H1 (cell line): ENCODE results near the gene TSEN2. TPM values are rescaled to one million over a fixed set of nuclear protein-coding genes. Genes with fewer than 3 reads are reported as not detected.
A peak's percentile ranks its signal among the peaks of the same experiment; 100 is the strongest.

ENCODE experiments used
- ASH2L ChIP-seq: fragments of 200-600, 300-600 bp; sonication (generic); IDR thresholded peaks from one replicate; pipeline ENCODE4 v1.7.1; 2017; ENCODE audit warnings: low read length
- CHD2 ChIP-seq: IDR thresholded peaks from 2 replicates; pipeline ENCODE4 v1.6.1; 2012; ENCODE audit warnings: low read length, improper control_type of control experiment
- CTBP2 ChIP-seq: IDR thresholded peaks from 2 replicates; pipeline ENCODE4 v1.7.0; 2011; ENCODE audit warnings: borderline replicate concordance, mild to moderate bottlenecking, moderate library complexity, mixed read lengths, low read length; ENCODE audit not compliant: insufficient read depth, insufficient read length
- EP300 ChIP-seq, 2 experiments: IDR thresholded peaks; 1 replicate in 1 of 2; 2 replicates in 1 of 2; pipeline ENCODE4 v1.6.1; 2011 to 2012; ENCODE audit warnings: low read depth in 2 of 2, low read length in 2 of 2, mild to moderate bottlenecking in 2 of 2, borderline replicate concordance in 1 of 2, inconsistent platforms in 1 of 2, moderate library complexity in 1 of 2
- GABPA ChIP-seq: IDR thresholded peaks from 2 replicates; pipeline ENCODE4 v1.6.1; 2011; ENCODE audit warnings: mild to moderate bottlenecking, low read length, moderate library complexity, borderline replicate concordance; ENCODE audit not compliant: insufficient read depth
- HDAC2 ChIP-seq, 2 experiments: fragments of 300-600 bp in 1 of 2; sonication (generic) in 1 of 2; IDR thresholded peaks; 2 replicates each; pipeline ENCODE4 v1.6.1; 2011 to 2012; ENCODE audit warnings: low read depth in 2 of 2, low read length in 2 of 2, mild to moderate bottlenecking in 2 of 2, moderate library complexity in 2 of 2, borderline replicate concordance in 1 of 2, inconsistent platforms in 1 of 2
- HDAC6 ChIP-seq: IDR thresholded peaks from one replicate; pipeline ENCODE4 v1.7.1; 2012; ENCODE audit warnings: low read depth, mild to moderate bottlenecking, inconsistent platforms, low read length, moderate library complexity
- KDM4A ChIP-seq: IDR thresholded peaks from one replicate; pipeline ENCODE4 v1.7.1; 2012; ENCODE audit warnings: low read depth, mild to moderate bottlenecking, moderate library complexity, low read length, inconsistent platforms; ENCODE audit not compliant: severe bottlenecking
- KDM5A ChIP-seq: fragments of 200-600 bp; IDR thresholded peaks from 2 replicates; pipeline ENCODE4 v1.7.1; 2012; ENCODE audit warnings: mild to moderate bottlenecking, low read length, inconsistent platforms, mixed read lengths
- NANOG ChIP-seq: IDR thresholded peaks from 2 replicates; pipeline ENCODE4 v1.6.1; 2011; ENCODE audit warnings: low read length, low read depth, mild to moderate bottlenecking, inconsistent platforms; ENCODE audit not compliant: insufficient read depth, poor library complexity, severe bottlenecking
- POLR2AphosphoS5 ChIP-seq: IDR thresholded peaks from 2 replicates; pipeline ENCODE4 v1.6.1; 2011; ENCODE audit warnings: low read depth, low read length
- SIN3A ChIP-seq, 2 experiments: IDR thresholded peaks in 1 of 2; conservative IDR thresholded peaks in 1 of 2; 2 replicates each; pipeline ENCODE4 v1.6.1; 2011 to 2012; ENCODE audit warnings: low read length in 2 of 2, improper control_type of control experiment in 1 of 2, low read depth in 1 of 2, mild to moderate bottlenecking in 1 of 2
- SIRT6 ChIP-seq: IDR thresholded peaks from one replicate; pipeline ENCODE4 v1.7.1; 2012; ENCODE audit warnings: low read length, inconsistent platforms
- TAF7 ChIP-seq: optimal IDR thresholded peaks from 2 replicates; pipeline ENCODE3; 2011; ENCODE audit warnings: low read depth, mild to moderate bottlenecking, inconsistent platforms, low read length, moderate library complexity, borderline replicate concordance
- TCF12 ChIP-seq: IDR thresholded peaks from 2 replicates; pipeline ENCODE4 v1.6.1; 2011; ENCODE audit warnings: low read depth, mild to moderate bottlenecking, low read length
- TEAD4 ChIP-seq: IDR thresholded peaks from 2 replicates; pipeline ENCODE4 v1.6.1; 2012; ENCODE audit warnings: low read depth, low read length, inconsistent platforms, mixed read lengths
- polyA plus RNA-seq, 7 experiments: library from polyadenylated mRNA; depleted of rRNA in 3 of 7; stranded (reverse) in 5 of 7; unstranded in 2 of 7; fragments of >200 nt in 5 of 7; fragments of 200-250 nt in 2 of 7; gene quantifications; 1 replicate in 5 of 7; 2 replicates in 1 of 7; 4 replicates in 1 of 7; pipeline versions ENCODE4 v1.2.1 to v1.2.3, GENCODE V29; 2011 to 2013; ENCODE audit warnings: missing spikeins in 2 of 7, mixed read lengths in 2 of 7
- total RNA-seq: library from RNA; stranded (reverse); fragmentation: NEBNext Ultra II Directional; extraction: Animal tissue kit (Norgen Biotek cat#: 25700); gene quantifications from 2 replicates; pipeline ENCODE4 v1.2.1, GENCODE V29; 2021
- TF ChIP-seq, protein P1 (sequence below): IDR thresholded peaks from 2 replicates; pipeline ENCODE4 v1.6.1; 2011; ENCODE audit warnings: low read depth, mild to moderate bottlenecking, low read length; ENCODE audit not compliant: insufficient read depth
- TF ChIP-seq, protein P2 (sequence below): IDR thresholded peaks from 2 replicates; pipeline ENCODE4 v1.6.1; 2012; ENCODE audit warnings: inconsistent platforms
- TF ChIP-seq, protein P3 (sequence below), 3 experiments: IDR thresholded peaks; 1 replicate in 2 of 3; 2 replicates in 1 of 3; pipeline versions ENCODE4 v1.5.1 to v1.6.1; 2011; ENCODE audit warnings: low read length in 3 of 3, mild to moderate bottlenecking in 3 of 3, inconsistent platforms in 2 of 3, low read depth in 1 of 3, moderate library complexity in 1 of 3; ENCODE audit not compliant: insufficient read depth in 1 of 3; ENCODE audit errors: control extremely low read depth in 1 of 3

TSEN2 gene
- total and polyA plus RNA-seq, 2 of the 8 experiments (the other 6 are each of a cell fraction or from before 2014, with no cell fraction given), result 16.1 to 22.4 TPM

DNA sequence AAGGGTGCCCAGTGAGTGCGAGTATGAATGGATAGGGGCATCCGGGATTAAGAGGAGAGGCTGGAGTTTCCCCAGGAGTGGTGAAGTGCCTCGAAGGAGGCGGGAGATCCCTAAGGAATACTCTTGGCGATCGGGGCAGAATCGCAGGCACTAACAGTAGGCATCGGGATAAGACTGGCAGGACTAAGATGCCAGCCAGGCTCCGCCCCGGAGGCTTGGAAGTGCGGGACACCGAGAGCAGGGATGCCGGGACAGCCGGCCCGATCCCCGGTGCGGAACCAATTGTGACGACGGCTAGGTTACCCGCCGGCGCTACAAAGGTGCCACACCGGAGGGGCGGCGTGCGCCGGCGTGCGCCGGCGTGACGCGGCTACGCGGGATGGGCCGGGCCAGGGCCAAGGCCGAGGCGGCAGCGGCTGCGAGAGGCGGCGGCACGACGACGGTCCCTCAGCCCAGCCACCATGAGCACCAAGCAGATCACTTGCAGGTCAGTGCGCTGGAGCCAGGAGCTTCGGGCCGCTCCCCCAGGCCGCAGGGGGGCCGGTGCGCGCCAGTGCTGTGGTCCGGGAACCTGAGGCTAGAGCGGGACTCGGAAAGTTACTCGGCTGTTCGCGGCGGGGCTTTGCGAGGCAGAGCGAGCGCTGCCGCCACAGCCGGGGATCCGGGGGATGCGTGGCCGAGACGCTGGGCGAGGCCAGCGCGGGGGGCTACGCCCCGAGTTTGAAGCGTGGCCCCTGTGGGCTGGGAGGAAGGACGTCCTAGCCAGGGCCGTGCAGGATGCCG is 72.6 kb downstream of the TSEN2 start, which contains the start of gene MKRN2 (continued):
- TF ChIP-seq HDAC2 (IDR thresholded peaks at IDR 0.05; ENCODE audit: borderline replicate concordance in 1 of 2, low read depth in 2 of 2, low read length in 2 of 2), result peak in 1 of 2 experiments; percentile 93; a peak in 1 of 4 replicates
- TF ChIP-seq POLR2AphosphoS5, result peak; percentile 96
- no peak for TF ChIP-seq KDM5A
- TF ChIP-seq HDAC6, result no peak
- TF ChIP-seq, protein P1, sequence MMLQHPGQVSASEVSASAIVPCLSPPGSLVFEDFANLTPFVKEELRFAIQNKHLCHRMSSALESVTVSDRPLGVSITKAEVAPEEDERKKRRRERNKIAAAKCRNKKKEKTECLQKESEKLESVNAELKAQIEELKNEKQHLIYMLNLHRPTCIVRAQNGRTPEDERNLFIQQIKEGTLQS, result no peak
- TF ChIP-seq SIRT6, result no peak
- TF ChIP-seq ASH2L, result peak; percentile 93
- peak; percentile 42; the same call in 1 of the 2 replicates for TF ChIP-seq CHD2
- TF ChIP-seq, protein P2, sequence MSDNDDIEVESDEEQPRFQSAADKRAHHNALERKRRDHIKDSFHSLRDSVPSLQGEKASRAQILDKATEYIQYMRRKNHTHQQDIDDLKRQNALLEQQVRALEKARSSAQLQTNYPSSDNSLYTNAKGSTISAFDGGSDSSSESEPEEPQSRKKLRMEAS, result peak; percentile 76
- TF ChIP-seq NANOG, result no peak
- TF ChIP-seq, protein P3, sequence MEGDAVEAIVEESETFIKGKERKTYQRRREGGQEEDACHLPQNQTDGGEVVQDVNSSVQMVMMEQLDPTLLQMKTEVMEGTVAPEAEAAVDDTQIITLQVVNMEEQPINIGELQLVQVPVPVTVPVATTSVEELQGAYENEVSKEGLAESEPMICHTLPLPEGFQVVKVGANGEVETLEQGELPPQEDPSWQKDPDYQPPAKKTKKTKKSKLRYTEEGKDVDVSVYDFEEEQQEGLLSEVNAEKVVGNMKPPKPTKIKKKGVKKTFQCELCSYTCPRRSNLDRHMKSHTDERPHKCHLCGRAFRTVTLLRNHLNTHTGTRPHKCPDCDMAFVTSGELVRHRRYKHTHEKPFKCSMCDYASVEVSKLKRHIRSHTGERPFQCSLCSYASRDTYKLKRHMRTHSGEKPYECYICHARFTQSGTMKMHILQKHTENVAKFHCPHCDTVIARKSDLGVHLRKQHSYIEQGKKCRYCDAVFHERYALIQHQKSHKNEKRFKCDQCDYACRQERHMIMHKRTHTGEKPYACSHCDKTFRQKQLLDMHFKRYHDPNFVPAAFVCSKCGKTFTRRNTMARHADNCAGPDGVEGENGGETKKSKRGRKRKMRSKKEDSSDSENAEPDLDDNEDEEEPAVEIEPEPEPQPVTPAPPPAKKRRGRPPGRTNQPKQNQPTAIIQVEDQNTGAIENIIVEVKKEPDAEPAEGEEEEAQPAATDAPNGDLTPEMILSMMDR (IDR thresholded peaks at IDR 0.05; ENCODE audit: control extremely low read depth in 1 of 3, insufficient read depth in 1 of 3, low read depth in 1 of 3, low read length in 3 of 3), result no peak
- peak; percentile 39 for TF ChIP-seq KDM4A
- TF ChIP-seq CTBP2, result no peak
- peak; percentile 52 for TF ChIP-seq TAF7
- TF ChIP-seq EP300 (IDR thresholded peaks at IDR 0.05; ENCODE audit: borderline replicate concordance in 1 of 2, low read depth in 2 of 2, low read length in 2 of 2), result peak; percentile 22 to 89; a peak in 2 of 3 replicates
- TF ChIP-seq GABPA, result peak; percentile 92
- peak; percentile 53 to 84; a peak in 2 of 4 replicates for TF ChIP-seq SIN3A (conservative IDR thresholded peaks at IDR 0.05 in 1 of 2, IDR thresholded peaks at IDR 0.05 in 1 of 2; ENCODE audit: low read depth in 1 of 2, low read length in 2 of 2)
- TF ChIP-seq TCF12, result 0 out of 2 replicates have a peak, but pooled peaks have one; percentile 45
- peak; percentile 62; the same call in 1 of the 2 replicates for TF ChIP-seq TEAD4
